Tibial nerve (tissue), 4 donors: ENCODE measurements around the gene KRTAP10-2.

Source experiments
- EP300 ChIP-seq, 2 donors: sonication (generic); formaldehyde crosslinking; IDR thresholded peaks; one replicate each; pipeline ENCODE4 v1.6.1; 2017; ENCODE audit warnings: antibody characterized with exemption in 2 of 2, mild to moderate bottlenecking in 1 of 2
- POLR2A ChIP-seq, 2 donors: fragments of 450-650 bp; IDR thresholded peaks; one replicate each; pipeline ENCODE4 v1.6.1; 2017; ENCODE audit warnings: antibody characterized with exemption in 2 of 2, mild to moderate bottlenecking in 2 of 2, moderate library complexity in 2 of 2
- TF ChIP-seq, protein P1 (sequence below), 5 experiments: fragments of 200-600 bp in 3 of 5; fragments of 450-650 bp in 2 of 5; sonication (generic) in 3 of 5; IDR thresholded peaks; one replicate each; pipeline ENCODE4 v1.5.1; 2016 to 2019; ENCODE audit warnings: antibody characterized with exemption in 5 of 5, mild to moderate bottlenecking in 3 of 5, moderate library complexity in 2 of 5

DNA sequence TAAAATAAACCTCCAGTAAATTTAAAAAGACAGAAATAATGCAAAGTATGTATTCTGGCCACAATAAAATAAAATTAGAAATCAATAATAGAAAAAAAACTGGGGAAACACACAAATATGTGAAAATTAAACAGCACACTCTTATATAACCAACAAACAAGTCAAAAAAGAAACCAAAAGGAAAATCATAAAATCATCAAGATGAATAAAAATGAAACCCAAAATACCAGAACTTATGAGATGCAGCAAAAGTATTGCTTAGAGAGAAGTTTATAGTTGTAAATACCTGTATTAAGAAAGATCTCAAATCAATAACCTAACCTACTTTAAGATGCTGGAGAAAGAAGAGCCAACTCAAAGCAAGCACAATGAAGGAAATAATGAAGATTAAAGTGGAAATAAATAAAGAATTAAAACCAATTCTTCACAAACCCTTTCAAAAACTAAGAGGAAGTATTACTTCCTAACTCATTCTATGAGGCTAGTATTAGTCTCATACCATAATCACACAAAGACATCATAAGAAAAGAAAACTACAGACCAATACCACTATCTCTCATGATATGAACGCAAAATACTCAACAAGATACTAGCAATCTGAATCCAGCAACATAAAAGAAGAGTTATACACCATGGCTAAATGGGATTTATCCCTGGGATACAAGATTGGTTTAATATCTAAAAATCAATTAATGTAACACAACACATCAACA lies 13.7 kb upstream of the KRTAP10-2 start:
- TF ChIP-seq, protein P1, sequence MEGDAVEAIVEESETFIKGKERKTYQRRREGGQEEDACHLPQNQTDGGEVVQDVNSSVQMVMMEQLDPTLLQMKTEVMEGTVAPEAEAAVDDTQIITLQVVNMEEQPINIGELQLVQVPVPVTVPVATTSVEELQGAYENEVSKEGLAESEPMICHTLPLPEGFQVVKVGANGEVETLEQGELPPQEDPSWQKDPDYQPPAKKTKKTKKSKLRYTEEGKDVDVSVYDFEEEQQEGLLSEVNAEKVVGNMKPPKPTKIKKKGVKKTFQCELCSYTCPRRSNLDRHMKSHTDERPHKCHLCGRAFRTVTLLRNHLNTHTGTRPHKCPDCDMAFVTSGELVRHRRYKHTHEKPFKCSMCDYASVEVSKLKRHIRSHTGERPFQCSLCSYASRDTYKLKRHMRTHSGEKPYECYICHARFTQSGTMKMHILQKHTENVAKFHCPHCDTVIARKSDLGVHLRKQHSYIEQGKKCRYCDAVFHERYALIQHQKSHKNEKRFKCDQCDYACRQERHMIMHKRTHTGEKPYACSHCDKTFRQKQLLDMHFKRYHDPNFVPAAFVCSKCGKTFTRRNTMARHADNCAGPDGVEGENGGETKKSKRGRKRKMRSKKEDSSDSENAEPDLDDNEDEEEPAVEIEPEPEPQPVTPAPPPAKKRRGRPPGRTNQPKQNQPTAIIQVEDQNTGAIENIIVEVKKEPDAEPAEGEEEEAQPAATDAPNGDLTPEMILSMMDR (IDR thresholded peaks at IDR 0.05) = no peak
- TF ChIP-seq POLR2A (IDR thresholded peaks at IDR 0.05) = no peak
- TF ChIP-seq EP300 (IDR thresholded peaks at IDR 0.05) = no peak
